CD14-positive monocyte (primary cell): ENCODE data around the gene RIMBP2. TPM values are rescaled to one million over a fixed set of nuclear protein-coding genes. Genes with fewer than 3 reads are reported as not detected.

ENCODE experiments used
- DNase-seq, 3 donors: peaks; one replicate each; pipeline ENCODE4 v3.0.0-alpha.2; 2011 to 2022
- H2AFZ ChIP-seq: 2 replicates; pipeline ENCODE4 v1.6.0; 2012; ENCODE audit warnings: mild to moderate bottlenecking, low read depth, low read length, inconsistent platforms; ENCODE audit not compliant: insufficient read depth, poor library complexity, severe bottlenecking
- H3K27ac ChIP-seq, 2 donors: 1 replicate in 1 of 2; 2 replicates in 1 of 2; pipeline ENCODE4 v1.5.1; 2012 to 2013; ENCODE audit warnings: low read length in 2 of 2, control low read depth in 1 of 2, inconsistent platforms in 1 of 2, low read depth in 1 of 2, mild to moderate bottlenecking in 1 of 2
- H3K27me3 ChIP-seq, 2 donors: one replicate each; pipeline versions ENCODE4 v1.6.0 to v1.6.1; 2011 to 2013; ENCODE audit warnings: low read length in 2 of 2; ENCODE audit not compliant: control insufficient read depth in 2 of 2, insufficient read depth in 2 of 2
- H3K36me3 ChIP-seq, 2 donors: replicated peaks in 1 of 2; 1 replicate in 1 of 2; 2 replicates in 1 of 2; pipeline versions ENCODE4 v1.5.1 to v1.6.1; 2012 to 2013; ENCODE audit warnings: low read length in 2 of 2, control low read depth in 1 of 2, inconsistent platforms in 1 of 2, mild to moderate bottlenecking in 1 of 2; ENCODE audit not compliant: insufficient read depth in 2 of 2, control insufficient read depth in 1 of 2
- H3K4me1 ChIP-seq, 2 donors: 1 replicate in 1 of 2; 2 replicates in 1 of 2; pipeline versions ENCODE4 v1.5.1 to v1.6.1; 2012 to 2013; ENCODE audit warnings: low read length in 2 of 2, control low read depth in 1 of 2, inconsistent platforms in 1 of 2, mild to moderate bottlenecking in 1 of 2, moderate library complexity in 1 of 2; ENCODE audit not compliant: insufficient read depth in 2 of 2, control insufficient read depth in 1 of 2
- H3K4me2 ChIP-seq: replicated peaks from 2 replicates; pipeline ENCODE3; 2012; ENCODE audit warnings: low read length, moderate library complexity, mild to moderate bottlenecking; ENCODE audit not compliant: poor library complexity, severe bottlenecking; ENCODE audit errors: extremely low read depth
- H3K4me3 ChIP-seq, 3 experiments: fragments of 200-600 bp in 1 of 3; sonication (generic) in 1 of 3; replicated peaks in 1 of 3; 1 replicate in 2 of 3; 2 replicates in 1 of 3; pipeline ENCODE4 v1.5.1; 2011 to 2013; ENCODE audit warnings: low read length in 3 of 3, mild to moderate bottlenecking in 3 of 3, control low read depth in 2 of 3, low read depth in 2 of 3, inconsistent platforms in 1 of 3, moderate library complexity in 1 of 3
- H3K79me2 ChIP-seq: 2 replicates; pipeline ENCODE4 v1.6.0; 2012; ENCODE audit warnings: mild to moderate bottlenecking, control low read depth, inconsistent platforms, low read length, moderate library complexity; ENCODE audit not compliant: insufficient read depth
- H3K9ac ChIP-seq: 2 replicates; pipeline ENCODE4 v1.6.0; 2017; ENCODE audit warnings: low read length, mild to moderate bottlenecking; ENCODE audit not compliant: insufficient read depth, poor library complexity, severe bottlenecking
- H3K9me3 ChIP-seq, 2 donors: replicated peaks in 1 of 2; 1 replicate in 1 of 2; 2 replicates in 1 of 2; pipeline versions ENCODE4 v1.5.1 to v1.6.1; 2012 to 2013; ENCODE audit warnings: low read length in 2 of 2, control low read depth in 1 of 2; ENCODE audit not compliant: control insufficient read depth in 1 of 2, insufficient read depth in 1 of 2
- H4K20me1 ChIP-seq: 2 replicates; pipeline ENCODE4 v1.6.0; 2012; ENCODE audit warnings: mild to moderate bottlenecking, low read length, control low read depth, moderate library complexity; ENCODE audit not compliant: insufficient read depth
- H3K27ac Mint-ChIP-seq, 7 donors: one replicate each; pipeline ENCODE4 v1.8.0; 2020; ENCODE audit warnings: mild to moderate bottlenecking in 7 of 7, mixed read lengths in 7 of 7, moderate library complexity in 6 of 7, inconsistent platforms in 2 of 7
- H3K27me3 Mint-ChIP-seq, 3 donors: one replicate each; pipeline ENCODE4 v1.8.0; 2021 to 2022; ENCODE audit warnings: low read depth in 3 of 3, mild to moderate bottlenecking in 3 of 3, mixed read lengths in 3 of 3, moderate library complexity in 3 of 3, inconsistent platforms in 1 of 3
- H3K36me3 Mint-ChIP-seq, 2 donors: one replicate each; pipeline ENCODE4 v1.8.0; 2020; ENCODE audit warnings: mixed read lengths in 2 of 2, inconsistent platforms in 1 of 2, mild to moderate bottlenecking in 1 of 2
- H3K4me1 Mint-ChIP-seq: one replicate; pipeline ENCODE4 v1.8.0; 2020; ENCODE audit warnings: mild to moderate bottlenecking, mixed read lengths
- H3K4me3 Mint-ChIP-seq, 2 donors: one replicate each; pipeline ENCODE4 v1.8.0; 2020; ENCODE audit warnings: mild to moderate bottlenecking in 2 of 2, mixed read lengths in 2 of 2, moderate library complexity in 1 of 2
- H3K9me3 Mint-ChIP-seq, 7 donors: one replicate each; pipeline ENCODE4 v1.8.0; 2020 to 2022; ENCODE audit warnings: mixed read lengths in 7 of 7, mild to moderate bottlenecking in 6 of 7, moderate library complexity in 6 of 7, inconsistent platforms in 2 of 7
- CTCF ChIP-seq: fragments of 200-600 bp; IDR thresholded peaks from one replicate; pipeline ENCODE4 v1.8.0; 2022; ENCODE audit warnings: antibody characterized with exemption, mild to moderate bottlenecking
- WGBS: methylation state at CpG from one replicate; pipeline ENCODE4 v1.1.5; 2013; ENCODE audit warnings: missing lambda C conversion rate; ENCODE audit not compliant: insufficient coverage; 5-methylcytosine and 5-hydroxymethylcytosine counted together
- intact Hi-C, 2 donors: fragments of 100-400 bp; cut with micrococcal nuclease; formaldehyde crosslinking; loops; one replicate each; pipeline versions ENCODE4 v1.15.0 to v1.15.1; 2023
- polyA plus RNA-seq, 3 donors: library from polyadenylated mRNA; depleted of rRNA in 1 of 3; unstranded in 2 of 3; stranded (reverse) in 1 of 3; fragments of 300-500 nt in 2 of 3; fragments of >200 nt in 1 of 3; fragmentation: Illumina TruSeq in 2 of 3; gene quantifications; 1 replicate in 2 of 3; 2 replicates in 1 of 3; pipeline ENCODE4 v1.2.3, GENCODE V29; 2012 to 2021

RIMBP2 gene
- polyA plus RNA-seq, 3 donors, result not detected

GRCh38 chr12:130748786-130749185 lies 32.7 kb upstream of the RIMBP2 start:
- Histone ChIP-seq H3K4me3 (no peak overlapping the region), H3K27ac (no peak overlapping the region), H3K79me2 (no peaks in the 10 kb centered on the region), H3K4me1 (no peaks in the 10 kb centered on the region), H3K4me2 (no peak overlapping the region), H3K36me3 (no peaks in the 10 kb centered on the region), H3K9ac (no peak overlapping the region), H4K20me1 (no peaks in the 10 kb centered on the region), H3K27me3 (no peaks in the 10 kb centered on the region), H2AFZ (no peak overlapping the region), H3K9me3 (no peaks in the 10 kb centered on the region)
- TF ChIP-seq CTCF, result no peak
- H3K36me3 Mint-ChIP-seq, result no peaks in the 10 kb centered on the region
- intact Hi-C loops, result no loop called here
- peaks cover 0 to 4% (median 0%) of the 10 kb centered on the region in 7 donors for H3K9me3 Mint-ChIP-seq
- peaks cover 4% of the 10 kb centered on the region for H3K4me1 Mint-ChIP-seq
- 70% methylated on average over 10 of the region's 10 CpGs for WGBS
- no peak for DNase-seq
- H3K27me3 Mint-ChIP-seq, result peaks cover 4 to 13% (median 4%) of the 10 kb centered on the region in 3 donors
- no peak overlapping the region for H3K27ac Mint-ChIP-seq
- no peak overlapping the region for H3K4me3 Mint-ChIP-seq

GRCh38 chr12:130747867-130748740 lies 32.0 kb upstream of the RIMBP2 start:
- Histone ChIP-seq H3K4me1 (no peaks in the 10 kb centered on the region), H3K4me2 (no peak overlapping the region), H3K27me3 (no peaks in the 10 kb centered on the region), H4K20me1 (no peaks in the 10 kb centered on the region), H3K27ac (no peak overlapping the region), H2AFZ (no peak overlapping the region), H3K9ac (no peak overlapping the region), H3K79me2 (no peaks in the 10 kb centered on the region), H3K4me3 (no peak overlapping the region), H3K36me3 (no peaks in the 10 kb centered on the region), H3K9me3 (peaks cover 0 to 3% of the 10 kb centered on the region in 2 donors)
- peaks cover 0 to 7% (median 3%) of the 10 kb centered on the region in 7 donors for H3K9me3 Mint-ChIP-seq
- peak; percentile 82 for TF ChIP-seq CTCF
- peaks cover 4% of the 10 kb centered on the region for H3K4me1 Mint-ChIP-seq
- intact Hi-C loops, result no loop called here
- peak; percentile 18 to 47 (median 40) for DNase-seq
- peak overlapping the region in 1 of 7 donors; percentile 50 for H3K27ac Mint-ChIP-seq
- WGBS, result 0% methylated on average over 2 of the region's 13 CpGs
- no peak overlapping the region for H3K4me3 Mint-ChIP-seq
- peaks cover 4 to 13% (median 4%) of the 10 kb centered on the region in 3 donors for H3K27me3 Mint-ChIP-seq
- no peaks in the 10 kb centered on the region for H3K36me3 Mint-ChIP-seq
